GM18498 (cell line): ENCODE data around the gene TBC1D10A.

ENCODE experiments used
- ATAC-seq: cut with Tn5 transposase; IDR thresholded peaks from one replicate; pipeline ENCODE4 v1.9.1; 2021; ENCODE audit warnings: mild to moderate bottlenecking, moderate library complexity; ENCODE audit not compliant: unreplicated experiment

The TBC1D10A gene

GRCh38 chr22:30267382-30268302, 59.1 kb downstream of the TBC1D10A start:
- ATAC-seq, result no peak

DNA sequence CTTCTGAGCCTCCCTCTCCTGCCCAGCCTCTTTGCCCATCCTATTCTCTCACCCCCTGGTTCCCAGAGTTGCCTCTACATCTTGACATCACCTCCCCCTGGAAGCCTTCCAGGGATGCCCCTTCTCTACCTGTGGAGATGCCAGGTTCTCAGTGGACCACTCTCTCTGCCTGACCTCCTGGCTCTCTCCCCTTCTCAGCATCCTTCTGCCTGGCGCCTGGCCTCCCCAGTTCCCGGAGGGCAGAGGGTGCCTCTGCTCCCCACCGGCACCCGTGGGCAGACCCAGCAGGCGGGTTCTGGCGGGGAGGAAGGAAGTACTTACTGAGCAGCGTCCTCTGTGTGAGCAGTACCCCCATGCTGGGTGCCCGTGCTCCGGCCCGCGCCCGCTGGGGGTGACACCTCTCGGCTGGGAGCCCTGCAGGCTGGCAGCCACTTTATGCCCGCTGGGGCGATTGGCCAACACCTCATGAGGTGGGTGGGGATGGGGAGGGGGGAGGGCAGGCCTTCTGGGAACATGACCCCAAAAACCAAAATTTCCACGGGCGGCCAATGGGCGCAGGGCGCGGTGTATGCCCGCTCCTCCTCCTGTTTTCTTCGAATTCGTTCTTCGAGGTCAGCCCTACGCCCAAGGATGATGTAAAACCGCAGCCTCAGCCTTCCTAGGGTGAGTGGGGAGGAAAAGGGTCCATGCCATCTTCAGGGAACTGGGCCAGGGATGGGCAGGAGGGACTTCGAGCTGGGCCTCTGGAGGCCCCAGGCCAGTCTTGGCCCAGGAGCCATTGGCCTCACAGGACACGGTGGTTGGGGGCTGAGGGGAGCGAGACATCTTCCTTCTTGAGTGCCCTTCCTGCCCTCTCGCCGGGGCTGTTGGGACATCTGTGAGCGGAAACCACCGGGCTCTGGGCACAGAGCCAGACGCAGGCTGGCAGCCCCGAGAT, 60.0 kb downstream of the TBC1D10A start, which contains the start of gene OSM:
Gene OSM (minus strand): TSS at position 407 of the 937 bp plus-strand sequence. CDS start 52 bp downstream, at position 355.
- peak; percentile 11 for ATAC-seq

DNA sequence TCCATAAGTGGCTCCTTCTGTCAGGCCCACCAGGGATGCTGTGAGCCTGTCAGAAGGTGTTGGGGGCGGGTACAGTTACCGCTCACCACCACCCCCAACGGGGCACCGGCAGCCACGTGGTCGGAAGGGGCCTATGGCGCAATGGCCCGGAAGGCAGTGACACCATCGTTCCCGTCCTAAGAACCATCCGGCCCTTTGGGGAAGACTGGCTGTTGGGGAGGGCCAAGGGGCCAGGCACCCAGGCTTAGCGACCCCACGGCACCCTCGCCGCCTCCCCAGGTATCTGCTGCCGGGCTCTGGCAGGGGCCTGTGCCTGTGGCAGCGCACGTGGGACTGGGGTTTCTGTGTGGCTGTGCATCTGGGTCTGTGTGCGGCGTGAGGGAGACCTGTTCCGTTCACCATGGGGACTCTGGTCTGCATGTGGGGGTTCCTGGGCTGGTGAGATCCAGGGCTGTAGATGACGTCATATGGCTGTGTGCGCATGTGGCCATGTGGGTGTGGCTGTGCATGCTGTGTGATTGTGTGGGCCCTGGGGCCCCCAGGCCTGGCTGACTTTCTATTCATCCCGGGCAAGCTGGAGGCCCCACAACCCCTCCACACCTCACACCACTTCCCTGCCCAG, 60.8 kb downstream of the TBC1D10A start:
- ATAC-seq, result peak; percentile 75

DNA sequence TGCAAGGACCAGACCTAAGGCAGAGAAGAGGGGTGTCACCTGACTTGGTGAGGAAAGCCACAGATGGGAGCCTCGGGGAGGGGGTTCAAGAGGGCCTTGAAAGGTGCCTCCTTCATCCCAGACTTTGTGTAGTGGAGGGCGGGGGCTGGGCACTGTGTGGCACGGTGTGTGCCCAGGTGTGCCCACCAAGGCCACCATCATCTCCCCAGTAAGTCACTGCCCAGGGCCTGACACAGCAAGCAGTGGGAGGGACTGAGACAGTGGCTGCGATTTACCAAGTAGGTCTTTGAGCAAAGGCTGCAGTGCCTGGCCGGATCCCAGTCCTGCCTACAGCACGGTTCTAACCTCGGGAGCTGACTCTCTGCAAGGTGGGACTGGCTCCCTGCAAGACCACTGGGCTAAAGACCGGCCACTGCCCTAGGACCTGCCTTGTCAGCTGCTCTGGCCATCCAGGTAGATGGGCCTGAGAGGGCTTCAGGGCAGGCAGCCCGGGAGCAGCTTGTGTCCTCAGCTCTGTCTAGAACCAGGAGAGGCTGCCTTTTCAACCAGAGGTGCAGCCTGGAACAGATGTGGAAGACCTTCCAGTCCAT, 61.5 kb downstream of the TBC1D10A start:
- no peak for ATAC-seq

GRCh38 chr22:30263883-30264282, 62.9 kb downstream of the TBC1D10A start:
- no peak for ATAC-seq

DNA sequence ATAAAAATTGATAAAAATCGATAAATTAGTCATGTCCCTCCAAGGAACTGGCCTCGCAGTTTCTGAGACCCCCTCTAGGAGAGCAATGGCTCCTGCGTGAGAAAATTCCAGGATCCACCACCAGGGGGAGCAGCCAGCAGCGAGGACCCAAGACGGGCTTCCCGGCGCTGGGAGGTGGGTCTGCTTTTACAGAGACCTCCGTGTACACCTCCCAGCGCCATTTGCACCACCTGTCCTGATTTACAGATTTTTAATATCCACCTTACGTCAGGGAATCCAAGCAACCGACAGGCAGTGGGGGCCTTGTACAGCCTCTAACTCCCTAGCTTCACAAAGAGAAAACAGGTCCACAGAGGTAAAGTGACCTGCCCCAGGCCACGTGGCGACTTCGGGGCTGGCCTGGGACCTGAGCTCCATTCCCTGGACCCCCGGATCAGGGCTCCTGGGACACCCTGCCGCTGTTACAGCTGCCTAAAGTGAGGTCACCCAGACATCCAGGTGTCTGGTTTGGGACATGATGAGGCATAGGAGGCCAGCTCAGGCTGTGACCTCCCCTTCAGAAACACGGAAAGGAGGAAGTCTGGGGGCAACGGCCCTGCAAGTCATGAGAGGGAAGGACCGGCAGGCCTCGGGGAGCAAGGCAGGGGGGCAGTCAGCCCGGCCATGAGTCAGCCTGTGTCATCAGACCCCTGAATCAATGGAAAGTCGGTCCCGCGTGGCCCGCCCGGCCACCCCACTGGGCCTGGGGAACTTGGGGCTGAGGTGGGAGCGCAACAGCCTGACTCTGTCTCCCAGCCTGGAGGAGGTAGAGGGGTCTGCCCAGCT, 63.6 kb downstream of the TBC1D10A start:
- no peak for ATAC-seq

DNA sequence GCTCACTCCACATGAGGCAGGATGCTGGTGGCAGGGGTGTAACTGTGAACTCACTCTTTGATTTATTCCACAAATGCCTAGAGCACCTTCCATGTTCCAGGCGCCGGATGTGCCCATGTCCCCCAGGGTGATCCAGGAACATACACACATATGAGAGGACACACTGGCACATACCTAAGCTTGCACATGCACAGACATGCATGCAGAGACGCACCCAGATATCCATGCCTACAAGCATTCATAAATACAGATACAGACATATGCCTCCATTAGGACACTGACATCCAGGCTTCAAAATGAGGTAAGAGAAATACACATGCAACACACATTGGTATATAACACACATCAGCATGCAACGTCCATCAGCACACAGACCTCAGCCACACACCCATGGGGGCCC, 64.6 kb downstream of the TBC1D10A start:
- ATAC-seq, result no peak

DNA sequence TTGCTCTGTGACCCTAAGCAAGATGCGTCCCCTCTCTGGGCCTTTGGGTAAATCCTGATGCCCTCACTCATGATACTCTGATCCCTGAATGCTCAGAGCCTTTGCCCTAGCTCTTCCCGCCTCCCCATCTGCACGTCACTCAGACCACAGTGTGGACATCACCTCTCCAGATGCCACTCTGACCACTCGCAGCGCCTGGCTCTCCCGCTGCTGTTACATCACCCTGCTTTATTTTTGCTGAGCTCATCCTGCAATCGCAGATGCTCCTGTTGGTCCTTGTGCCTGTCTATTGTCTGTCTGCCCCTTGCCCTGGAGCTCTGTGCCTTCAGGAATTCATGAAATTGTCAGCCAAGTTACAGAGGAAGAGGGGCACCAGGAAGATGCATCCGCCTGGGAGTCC, 65.6 kb downstream of the TBC1D10A start:
- ATAC-seq, result no peak

- ATAC-seq, result no peak
Observed at GRCh38 chr22:30260682-30261081, 66.1 kb downstream of the TBC1D10A start.

GRCh38 chr22:30260276-30260675, 66.5 kb downstream of the TBC1D10A start:
- no peak for ATAC-seq

DNA sequence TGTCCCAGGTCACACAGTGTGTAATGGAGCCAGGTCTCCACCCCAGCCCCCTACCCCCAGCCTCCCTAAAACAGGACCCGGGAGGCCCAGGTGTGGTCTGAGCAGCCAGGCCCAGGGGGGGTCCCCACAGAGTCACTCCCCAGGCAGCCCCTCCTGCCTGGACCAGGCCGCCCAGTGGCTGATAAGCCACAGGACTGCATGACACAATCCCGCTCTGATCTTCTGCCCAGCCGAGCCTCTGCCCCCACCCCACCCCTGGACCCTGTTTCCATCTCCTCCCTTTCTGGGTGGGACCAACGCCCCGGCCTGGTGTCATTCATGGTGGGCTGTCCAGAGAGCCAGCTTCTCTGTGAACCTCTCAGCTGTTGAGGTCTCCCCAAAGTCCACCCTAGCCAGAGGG, 72.4 kb downstream of the TBC1D10A start:
- no peak for ATAC-seq

- no peak for ATAC-seq
Observed at GRCh38 chr22:30253205-30253852, 73.4 kb downstream of the TBC1D10A start.

- ATAC-seq, result no peak
Observed at GRCh38 chr22:30252411-30253204, 74.1 kb downstream of the TBC1D10A start.

DNA sequence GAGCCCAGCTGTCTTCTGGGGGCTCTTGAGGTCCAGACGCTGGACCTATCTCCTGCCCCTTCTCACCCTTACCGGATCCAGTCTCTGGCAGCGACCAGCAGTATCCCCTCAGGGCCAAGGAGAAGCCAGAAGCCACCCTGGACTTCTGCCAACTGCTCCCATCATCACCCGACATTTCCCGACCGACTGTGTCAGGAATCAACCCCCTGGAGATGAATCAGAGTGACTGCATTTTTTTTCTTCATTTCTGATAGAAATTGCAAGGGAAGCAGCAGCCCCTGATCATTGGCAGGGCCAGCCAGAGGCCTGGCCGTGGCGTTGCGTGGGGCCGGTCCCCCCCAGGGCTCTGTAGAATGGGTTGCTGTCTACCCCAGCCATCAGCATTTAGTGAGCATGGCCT, 75.0 kb downstream of the TBC1D10A start:
- ATAC-seq, result no peak

DNA sequence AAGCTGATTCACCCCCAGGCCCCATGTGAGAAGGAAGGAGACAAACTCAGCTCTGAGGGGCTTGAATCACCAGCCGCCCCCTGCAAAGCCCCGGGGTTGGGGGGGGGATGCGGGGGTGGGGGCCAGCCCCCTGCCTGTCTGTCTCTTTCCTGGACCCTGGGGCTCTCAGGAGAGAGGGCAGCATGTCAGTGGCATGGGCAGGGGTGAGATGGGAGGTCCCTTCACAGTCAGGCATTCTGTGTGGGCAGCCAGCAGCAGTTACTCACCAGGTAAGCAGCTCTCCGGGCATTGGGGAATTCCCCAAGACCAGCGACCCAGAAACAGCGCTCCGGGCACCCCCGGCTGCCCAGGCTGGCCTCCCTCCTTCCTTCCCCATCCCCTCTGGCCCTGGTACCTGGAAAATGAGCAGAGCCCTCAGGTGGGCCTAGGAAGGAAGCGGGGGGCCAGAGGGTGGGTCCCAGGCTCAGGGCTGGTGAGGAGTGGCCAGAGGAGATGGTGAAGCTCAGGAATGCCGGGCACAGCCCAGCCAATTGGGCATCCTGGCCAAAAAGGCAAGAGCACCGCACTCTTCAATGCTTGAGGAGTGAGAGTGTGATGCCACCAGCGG, 76.0 kb downstream of the TBC1D10A start:
- no peak for ATAC-seq

- no peak for ATAC-seq
Observed at GRCh38 chr22:30250039-30250565, 76.6 kb downstream of the TBC1D10A start.

- ATAC-seq, result no peak
Observed at GRCh38 chr22:30249049-30250038, 77.4 kb downstream of the TBC1D10A start.
